GM23338 (cell line): Measurements from ENCODE around the gene PRG2. TPM values are rescaled to one million over a fixed set of nuclear protein-coding genes. Genes with fewer than 3 reads are reported as not detected.

Experiments used
- ATAC-seq: fragments of 200-7000 bp; cut with Tn5 transposase; 3 replicates; pipeline ENCODE4 v1.9.1; 2020
- DNase-seq: peaks from one replicate; pipeline ENCODE4 v3.0.0-alpha.2; 2015; ENCODE audit warnings: low spot score
- H2AFZ ChIP-seq: fragments of 200-600 bp; sonication (generic); 2 replicates; pipeline ENCODE4 v1.8.0; 2016; ENCODE audit warnings: antibody characterized with exemption, mild to moderate bottlenecking, moderate library complexity
- H3F3A ChIP-seq: fragments of 200-600 bp; sonication (generic); replicated peaks from 2 replicates; pipeline ENCODE4 v1.8.0; 2017; ENCODE audit warnings: antibody characterized with exemption, mixed run types, low read depth
- H3K27ac ChIP-seq: fragments of 200-600 bp; sonication (generic); 2 replicates; pipeline ENCODE4 v1.6.1; 2016; ENCODE audit warnings: low read depth
- H3K27me3 ChIP-seq: fragments of 200-600 bp; sonication (generic); 2 replicates; pipeline ENCODE4 v1.8.0; 2016; ENCODE audit warnings: mild to moderate bottlenecking, mixed run types, moderate library complexity; ENCODE audit not compliant: insufficient read depth
- H3K36me3 ChIP-seq: fragments of 200-600 bp; sonication (generic); 2 replicates; pipeline ENCODE4 v1.8.0; 2016; ENCODE audit warnings: mild to moderate bottlenecking; ENCODE audit not compliant: insufficient read depth
- H3K4me1 ChIP-seq: fragments of 200-600 bp; sonication (generic); 2 replicates; pipeline ENCODE4 v1.8.0; 2016; ENCODE audit warnings: mild to moderate bottlenecking, moderate library complexity; ENCODE audit not compliant: insufficient read depth
- H3K4me2 ChIP-seq: fragments of 200-600 bp; sonication (generic); 2 replicates; pipeline ENCODE4 v1.7.1; 2017; ENCODE audit warnings: mixed run types
- H3K4me3 ChIP-seq: fragments of 200-600 bp; sonication (generic); 2 replicates; pipeline ENCODE4 v1.6.1; 2016; ENCODE audit warnings: mixed run types
- H3K79me2 ChIP-seq: fragments of 200-600 bp; sonication (generic); replicated peaks from 2 replicates; pipeline ENCODE4 v1.8.0; 2017; ENCODE audit warnings: mild to moderate bottlenecking; ENCODE audit not compliant: insufficient read depth
- H3K9me2 ChIP-seq: fragments of 200-600 bp; sonication (generic); 2 replicates; pipeline ENCODE4 v1.8.0; 2017; ENCODE audit not compliant: insufficient read depth
- H4K20me1 ChIP-seq: fragments of 200-600 bp; sonication (generic); replicated peaks from 2 replicates; pipeline ENCODE4 v1.8.0; 2017; ENCODE audit warnings: mild to moderate bottlenecking; ENCODE audit not compliant: insufficient read depth
- H3K27ac Mint-ChIP-seq: 2 replicates; pipeline ENCODE4 v1.8.0; 2020; ENCODE audit warnings: inconsistent platforms, mild to moderate bottlenecking, moderate library complexity, mixed read lengths
- H3K27me3 Mint-ChIP-seq: 3 replicates; pipeline ENCODE4 v1.8.0; 2022; ENCODE audit warnings: low read depth, mild to moderate bottlenecking, moderate library complexity, mixed read lengths, inconsistent platforms; ENCODE audit not compliant: insufficient read depth, poor library complexity
- H3K36me3 Mint-ChIP-seq: 3 replicates; pipeline ENCODE4 v1.8.0; 2021; ENCODE audit warnings: low read depth, mild to moderate bottlenecking, inconsistent platforms, moderate library complexity, mixed read lengths
- H3K4me1 Mint-ChIP-seq: 3 replicates; pipeline ENCODE4 v1.8.0; 2020; ENCODE audit warnings: mild to moderate bottlenecking, inconsistent platforms, mixed read lengths
- H3K4me3 Mint-ChIP-seq: 3 replicates; pipeline ENCODE4 v1.8.0; 2021; ENCODE audit warnings: moderate library complexity, mild to moderate bottlenecking, inconsistent platforms, mixed read lengths
- H3K9me3 Mint-ChIP-seq: 3 replicates; pipeline ENCODE4 v1.8.0; 2020; ENCODE audit warnings: moderate library complexity, mild to moderate bottlenecking, inconsistent platforms, mixed read lengths
- CREB1 ChIP-seq: fragments of 250-450 bp; sonication (Bioruptor Pico); IDR thresholded peaks from 2 replicates; pipeline ENCODE4 v1.5.0; 2020; ENCODE audit warnings: low read depth, mild to moderate bottlenecking, moderate library complexity
- CTCF ChIP-seq, 2 experiments: fragments of 200-600 bp in 1 of 2; sonication (generic) in 1 of 2; conservative IDR thresholded peaks; 2 replicates each; pipeline versions ENCODE4 v1.5.1 to v1.6.1; 2016 to 2017; ENCODE audit warnings: antibody characterized with exemption in 2 of 2, low read depth in 2 of 2, mild to moderate bottlenecking in 2 of 2, moderate library complexity in 1 of 2
- EZH2 ChIP-seq: fragments of 200-600 bp; sonication (generic); IDR thresholded peaks from one replicate; pipeline ENCODE4 v1.8.0; 2017; ENCODE audit warnings: antibody characterized with exemption, mild to moderate bottlenecking, low read depth; ENCODE audit not compliant: unreplicated experiment
- JUNB ChIP-seq: IDR thresholded peaks from one replicate; pipeline ENCODE4 v1.6.1; 2016; ENCODE audit warnings: antibody characterized with exemption; ENCODE audit not compliant: unreplicated experiment
- ZNF462 ChIP-seq: fragments of 250-450 bp; sonication (Bioruptor Pico); IDR thresholded peaks from 2 replicates; pipeline ENCODE4 v1.5.0; 2020; ENCODE audit warnings: mild to moderate bottlenecking, moderate library complexity
- polyA plus RNA-seq: library from polyadenylated mRNA; unstranded; fragments of >200 nt; fragmentation: Nextera tagmentation; extraction: Ambion mirVana; gene quantifications from 2 replicates; pipeline ENCODE4 v1.2.1, GENCODE V29; 2016
- total RNA-seq: library from RNA; depleted of rRNA; stranded (reverse); fragments of >200 nt; shearing (Covaris generic); gene quantifications from 2 replicates; pipeline ENCODE4 v1.2.3, GENCODE V29; 2014

Gene PRG2
- total and polyA plus RNA-seq, 2 experiments from 2014 or later, result not detected

GRCh38 chr11:57341250-57341808, 49.1 kb downstream of the PRG2 start (continued):
- no peak for TF ChIP-seq ZNF462 (CRISPR knock-in tag)
- no peak for TF ChIP-seq JUNB
- TF ChIP-seq EZH2, result no peak

- H3K4me3 ChIP-seq, result peak overlapping the region; percentile 42; the same call in 1 of the 2 replicates
- H3K4me1 Mint-ChIP-seq, result peaks cover 55% of the 10 kb centered on the region
Measured at GRCh38 chr11:57340039-57340615, 50.3 kb downstream of the PRG2 start.

More at GRCh38 chr11:57340039-57340615, 50.3 kb downstream of the PRG2 start:
- H3K36me3 ChIP-seq, result no peaks in the 10 kb centered on the region
- no peaks in the 10 kb centered on the region for H3K9me3 Mint-ChIP-seq
- ATAC-seq (peak; percentile 49), DNase-seq (peak; percentile 64)
- H3K36me3 Mint-ChIP-seq, result no peaks in the 10 kb centered on the region; the same call in 2 of the 3 replicates
- no peak overlapping the region for H3K27ac Mint-ChIP-seq
- H3F3A ChIP-seq, result 0 out of 2 replicates have a peak, but pooled peaks cover under 1% of the 10 kb centered on the region
- H4K20me1 ChIP-seq, result no peaks in the 10 kb centered on the region
- H3K27me3 Mint-ChIP-seq, result peaks cover 12% of the 10 kb centered on the region
- TF ChIP-seq CTCF (conservative IDR thresholded peaks at IDR 0.05; ENCODE audit: low read depth in 2 of 2) (peak; percentile 58 to 73), CREB1 (CRISPR knock-in tag) (no peak), JUNB (no peak)
- peaks cover 6% of the 10 kb centered on the region for H3K79me2 ChIP-seq
- peaks cover 47% of the 10 kb centered on the region for H3K4me1 ChIP-seq
- H3K9me2 ChIP-seq, result no peaks in the 10 kb centered on the region
- H3K4me2 ChIP-seq, result peak overlapping the region; percentile 69
- peak overlapping the region; percentile 92 for H2AFZ ChIP-seq
- H3K27ac ChIP-seq, result no peak overlapping the region
- H3K4me3 Mint-ChIP-seq, result no peak overlapping the region
- H3K27me3 ChIP-seq, result peaks cover 6% of the 10 kb centered on the region; the same call in 1 of the 2 replicates
